HEK293T (cell line): Measurements from ENCODE around the gene CYB5R3.

Experiments used
- CTCF ChIA-PET: fragments of 350-600 bp; formaldehyde crosslinking; extraction: SDS; loops from one replicate; lab custom pipeline; 2021; ENCODE audit warnings: antibody characterized with exemption, inconsistent platforms; lab: Yijun Ruan, JAX
- POLR2A ChIA-PET: fragments of 350-600 bp; formaldehyde crosslinking; extraction: SDS; loops from one replicate; lab custom pipeline; 2020; ENCODE audit warnings: antibody characterized with exemption, inconsistent platforms; lab: Yijun Ruan, JAX
- DNase-seq: peaks from one replicate; pipeline ENCODE4 v3.0.0; 2012; ENCODE audit warnings: mixed read lengths; ENCODE audit errors: extremely low spot score
- ARNT ChIP-seq: fragments of 450-650 bp; IDR thresholded peaks from 2 replicates; pipeline ENCODE4 v1.6.1; 2017; ENCODE audit warnings: mild to moderate bottlenecking
- BHLHE40 ChIP-seq: fragments of 450-650 bp; IDR thresholded peaks from 2 replicates; pipeline ENCODE4 v1.6.1; 2016; ENCODE audit warnings: mild to moderate bottlenecking, moderate library complexity, borderline replicate concordance
- CTBP1 ChIP-seq: fragments of 450-650 bp; IDR thresholded peaks from 2 replicates; pipeline ENCODE4 v1.6.1; 2016; ENCODE audit warnings: borderline replicate concordance
- ELF4 ChIP-seq: fragments of 450-650 bp; IDR thresholded peaks from 2 replicates; pipeline ENCODE4 v1.6.1; 2017; ENCODE audit warnings: antibody characterized with exemption
- FOXA1 ChIP-seq: fragments of 450-650 bp; IDR thresholded peaks from 2 replicates; pipeline ENCODE4 v1.6.1; 2016; ENCODE audit warnings: mild to moderate bottlenecking
- FOXK2 ChIP-seq: fragments of 450-650 bp; IDR thresholded peaks from 2 replicates; pipeline ENCODE4 v1.6.1; 2016; ENCODE audit warnings: mild to moderate bottlenecking
- FOXM1 ChIP-seq: fragments of 450-650 bp; IDR thresholded peaks from 2 replicates; pipeline ENCODE4 v1.6.1; 2017; ENCODE audit warnings: mild to moderate bottlenecking, borderline replicate concordance
- HDGF ChIP-seq: fragments of 450-650 bp; IDR thresholded peaks from 2 replicates; pipeline ENCODE4 v1.6.1; 2017; ENCODE audit warnings: antibody characterized with exemption, borderline replicate concordance
- L3MBTL2 ChIP-seq: fragments of 450-650 bp; conservative IDR thresholded peaks from 2 replicates; pipeline ENCODE4 v1.6.1; 2016; ENCODE audit warnings: mild to moderate bottlenecking
- LEF1 ChIP-seq: fragments of 450-650 bp; IDR thresholded peaks from 2 replicates; pipeline ENCODE4 v1.6.1; 2017; ENCODE audit warnings: mild to moderate bottlenecking, borderline replicate concordance
- NFRKB ChIP-seq: fragments of 450-650 bp; IDR thresholded peaks from 2 replicates; pipeline ENCODE4 v1.6.1; 2016; ENCODE audit warnings: mild to moderate bottlenecking, moderate library complexity
- PKNOX1 ChIP-seq: fragments of 450-650 bp; IDR thresholded peaks from 2 replicates; pipeline ENCODE4 v1.6.1; 2016
- SP1 ChIP-seq: fragments of 450-650 bp; IDR thresholded peaks from 2 replicates; pipeline ENCODE4 v1.6.1; 2017
- SUZ12 ChIP-seq: fragments of 450-650 bp; IDR thresholded peaks from 2 replicates; pipeline ENCODE4 v1.6.1; 2016; ENCODE audit warnings: mild to moderate bottlenecking
- TARDBP ChIP-seq: fragments of 450-650 bp; IDR thresholded peaks from 2 replicates; pipeline ENCODE4 v1.6.1; 2016
- ZNF384 ChIP-seq: fragments of 450-650 bp; IDR thresholded peaks from 2 replicates; pipeline ENCODE4 v1.6.1; 2016

Gene CYB5R3

GRCh38 chr22:42693055-42693762, 44.0 kb upstream of the CYB5R3 start:
- ChIA-PET CTCF (interaction anchor here (0.8 kb wide), 1 partner anchor 24 kb away, joined by 3 read pairs; no protein-coding TSS in a partner anchor), POLR2A (no interaction called here)
- no peak for DNase-seq
- TF ChIP-seq BHLHE40, result no peak
- no peak for TF ChIP-seq L3MBTL2
- no peak for TF ChIP-seq SP1
- TF ChIP-seq SUZ12, result no peak
- no peak for TF ChIP-seq LEF1
- TF ChIP-seq ELF4, result no peak
- TF ChIP-seq FOXA1, result no peak
- no peak for TF ChIP-seq TARDBP
- no peak for TF ChIP-seq ZNF384
- TF ChIP-seq FOXK2, result no peak
- no peak for TF ChIP-seq HDGF
- no peak for TF ChIP-seq PKNOX1
- TF ChIP-seq NFRKB, result no peak
- TF ChIP-seq FOXM1, result no peak
- TF ChIP-seq CTBP1, result no peak

GRCh38 chr22:42692239-42693054, 43.3 kb upstream of the CYB5R3 start:
- no peak for DNase-seq
- TF ChIP-seq PKNOX1, result no peak
- TF ChIP-seq ELF4, result no peak
- TF ChIP-seq LEF1, result no peak
- TF ChIP-seq FOXK2, result no peak
- no peak for TF ChIP-seq SP1
- no peak for TF ChIP-seq FOXA1
- no peak for TF ChIP-seq BHLHE40
- no peak for TF ChIP-seq HDGF
- TF ChIP-seq CTBP1, result no peak
- no peak for TF ChIP-seq L3MBTL2
- TF ChIP-seq ARNT, result no peak
- no peak for TF ChIP-seq SUZ12
- no peak for TF ChIP-seq NFRKB
- TF ChIP-seq FOXM1, result no peak
- no peak for TF ChIP-seq TARDBP
- TF ChIP-seq ZNF384, result no peak
- CTCF ChIA-PET, result interaction anchor here (0.8 kb wide), 1 partner anchor 23 kb away, joined by 3 read pairs; no protein-coding TSS in a partner anchor
- POLR2A ChIA-PET, result no interaction called here

GRCh38 chr22:42691440-42691839, 42.2 kb upstream of the CYB5R3 start:
- no peak for DNase-seq
- TF ChIP-seq FOXK2, result no peak
- no peak for TF ChIP-seq NFRKB
- TF ChIP-seq FOXA1, result no peak
- TF ChIP-seq SP1, result no peak
- TF ChIP-seq ARNT, result no peak
- TF ChIP-seq PKNOX1, result no peak
- TF ChIP-seq ZNF384, result no peak
- no peak for TF ChIP-seq LEF1
- TF ChIP-seq FOXM1, result no peak
- no peak for TF ChIP-seq HDGF
- no peak for TF ChIP-seq CTBP1
- CTCF ChIA-PET, result no interaction called here
- POLR2A ChIA-PET, result no interaction called here

- CTCF ChIA-PET, result interaction anchor here (1.1 kb wide), 1 partner anchor 67 kb away, joined by 4 read pairs; no protein-coding TSS in a partner anchor
- POLR2A ChIA-PET, result interaction anchor here (0.7 to 2.1 kb wide), 3 partner anchors 14 to 74 kb away, joined by 3 to 6 read pairs (median 3); partner anchors contain the start of genes CYB5R3 and POLDIP3
- DNase-seq, result peak; percentile 84
- TF ChIP-seq LEF1 (no peak), L3MBTL2 (no peak), ZNF384 (no peak), BHLHE40 (no peak), TARDBP (no peak), ELF4 (no peak), PKNOX1 (no peak), HDGF (no peak), FOXM1 (no peak), ARNT (no peak), FOXK2 (no peak), SUZ12 (no peak), CTBP1 (no peak), NFRKB (no peak), SP1 (no peak), FOXA1 (no peak)
Measured at GRCh38 chr22:42688241-42689211, 39.3 kb upstream of the CYB5R3 start.
